Right ventricle myocardium superior (tissue), 1 donor: ENCODE measurements around the gene NOP14. TPM values are rescaled to one million over a fixed set of nuclear protein-coding genes. Genes with fewer than 3 reads are reported as not detected.
A peak's percentile ranks its signal among the peaks of the same experiment; 100 is the strongest.

ENCODE experiments used
- ATAC-seq: fragments of 200-7000 bp; cut with Tn5 transposase; one replicate; pipeline ENCODE4 v1.9.1; 2020; ENCODE audit warnings: mild to moderate bottlenecking; ENCODE audit not compliant: poor library complexity
- DNase-seq: peaks from one replicate; pipeline ENCODE4 v3.0.0-alpha.2; 2020
- intact Hi-C: fragments of 100-400 bp; cut with DNase I; formaldehyde crosslinking; loops from one replicate; pipeline ENCODE4 v1.11.2; 2022
- total RNA-seq: library from RNA; stranded (reverse); fragmentation: NEBNext Ultra II Directional; extraction: Animal tissue kit (Norgen Biotek cat#: 25700); gene quantifications from one replicate; pipeline ENCODE4 v1.2.1, GENCODE V29; 2021
- donor health status: DM: no; HTN: yes; CAD: no; lungs with severe emphysema.

Gene NOP14
- total RNA-seq, 1 donor from 2014 or later = 20.7 TPM

- peak; percentile 90 for ATAC-seq
- intact Hi-C loops = loop anchor here (10.0 kb wide), 1 partner anchor 170 kb away; no protein-coding TSS in a partner anchor
- peak; percentile 97 for DNase-seq
Observed at GRCh38 chr4:2934813-2935761, 28.1 kb downstream of the NOP14 start.

- DNase-seq (peak; percentile 84), ATAC-seq (peak; percentile 28)
- intact Hi-C loops = loop anchor here (10.0 kb wide), 1 partner anchor 169 kb away; no protein-coding TSS in a partner anchor
Observed at GRCh38 chr4:2934077-2934812, 29.0 kb downstream of the NOP14 start.

DNA sequence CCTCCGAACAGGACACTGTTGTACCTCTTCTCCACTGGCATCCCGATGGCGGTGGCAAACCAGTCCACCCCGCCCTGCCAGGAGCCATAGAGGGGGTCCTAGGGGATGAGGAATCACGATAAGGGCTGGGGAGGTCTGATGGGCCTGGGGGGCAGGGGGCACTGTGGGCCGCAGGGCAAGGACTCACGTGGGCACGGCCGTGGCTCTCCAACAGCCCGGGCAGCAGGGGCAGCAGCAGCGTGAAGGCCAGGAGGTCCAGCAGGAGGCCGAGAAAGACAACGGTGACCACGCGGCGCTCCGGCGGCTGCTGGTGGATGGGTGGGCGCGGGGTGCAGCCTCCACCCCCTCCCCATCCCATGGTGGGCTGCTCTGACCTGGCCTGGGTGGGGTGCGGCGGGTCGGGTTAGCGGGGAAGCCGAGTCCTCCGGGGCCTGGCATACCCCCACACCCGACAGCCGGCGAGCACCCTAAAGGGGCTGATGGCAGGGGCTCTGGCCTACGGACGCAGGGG is 29.6 kb downstream of the NOP14 start:
- no peak for ATAC-seq
- intact Hi-C loops = loop anchor here (10.0 kb wide), 1 partner anchor 169 kb away; no protein-coding TSS in a partner anchor
- DNase-seq = peak; percentile 52

DNA sequence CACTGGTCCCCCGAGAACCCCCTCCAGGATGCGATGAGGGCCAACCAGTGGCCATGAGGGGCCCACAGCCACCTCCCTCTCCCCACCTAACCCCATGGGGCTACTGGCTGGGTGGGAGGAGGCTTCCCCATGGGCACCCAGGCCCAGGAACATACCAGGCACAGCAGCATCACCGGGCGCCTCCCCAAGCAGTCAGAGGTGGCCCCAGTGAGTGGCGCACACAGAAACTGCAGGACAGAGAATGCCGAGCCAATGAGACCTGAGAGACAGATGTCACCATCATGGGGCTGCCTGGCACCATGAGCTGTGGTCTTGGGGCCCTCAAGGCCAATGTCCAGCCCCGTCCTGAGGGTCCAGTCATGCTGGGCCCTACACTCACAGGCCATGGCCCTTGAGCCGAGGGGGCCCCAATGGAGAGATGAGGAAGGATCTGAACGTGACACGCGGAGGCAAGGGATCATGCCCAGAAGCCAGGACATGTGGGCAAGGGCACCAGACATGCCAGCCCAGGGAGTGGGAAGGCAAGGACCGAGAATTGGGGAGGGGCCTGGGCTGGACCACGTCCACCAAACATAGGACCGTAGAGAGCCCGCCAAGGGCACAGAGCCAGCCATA is 30.1 kb downstream of the NOP14 start:
- DNase-seq = peak; percentile 51
- no peak for ATAC-seq
- intact Hi-C loops = loop anchor here (10.0 kb wide), 1 partner anchor 168 kb away; no protein-coding TSS in a partner anchor

GRCh38 chr4:2932321-2932950 is 30.8 kb downstream of the NOP14 start:
- no peak for ATAC-seq
- intact Hi-C loops = loop anchor here (10.0 kb wide), 1 partner anchor 168 kb away; no protein-coding TSS in a partner anchor

DNA sequence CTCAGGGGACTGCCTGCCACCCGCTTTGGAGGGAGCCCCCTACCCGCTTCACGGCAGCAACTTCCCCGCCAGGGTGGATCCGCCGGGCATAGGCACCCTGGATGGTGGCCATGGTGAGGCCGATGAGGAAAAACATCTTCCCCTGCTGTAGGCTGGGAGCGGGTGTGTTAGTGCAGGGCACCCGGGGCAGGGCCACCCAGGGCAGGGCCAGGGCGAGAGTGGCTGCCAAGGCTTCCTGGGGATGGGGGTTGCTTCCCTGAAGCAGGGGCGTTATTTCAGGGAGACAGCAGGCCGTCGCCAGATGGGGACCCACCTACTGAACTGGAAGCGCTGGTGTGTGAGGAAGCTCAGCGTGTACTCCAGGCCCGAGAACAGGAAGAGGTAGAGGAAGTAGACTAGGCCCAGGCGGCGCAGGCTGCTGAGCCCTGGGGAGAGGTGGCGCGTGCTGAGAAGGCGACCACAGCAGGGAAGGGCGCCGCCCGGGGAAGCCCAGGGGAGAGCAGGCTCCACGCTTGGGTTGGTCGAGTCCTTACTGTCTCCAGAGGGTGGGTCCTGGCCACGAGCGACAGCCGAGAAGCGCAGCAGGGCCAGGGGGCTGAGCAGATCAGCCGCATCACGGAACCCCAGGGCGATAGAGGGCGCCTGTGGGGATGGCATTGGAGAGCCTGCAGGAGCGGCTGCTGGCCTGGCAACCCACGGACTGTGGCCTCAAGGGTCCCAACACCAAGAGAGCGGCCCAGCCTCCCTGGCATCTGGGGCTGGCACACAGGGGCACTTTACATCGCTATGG is 31.5 kb downstream of the NOP14 start:
- intact Hi-C loops = loop anchor here (10.0 kb wide), 1 partner anchor 167 kb away; no protein-coding TSS in a partner anchor
- peak; percentile 21 for ATAC-seq

More at GRCh38 chr4:2932321-2932950, 30.8 kb downstream of the NOP14 start:
- DNase-seq = no peak

DNA sequence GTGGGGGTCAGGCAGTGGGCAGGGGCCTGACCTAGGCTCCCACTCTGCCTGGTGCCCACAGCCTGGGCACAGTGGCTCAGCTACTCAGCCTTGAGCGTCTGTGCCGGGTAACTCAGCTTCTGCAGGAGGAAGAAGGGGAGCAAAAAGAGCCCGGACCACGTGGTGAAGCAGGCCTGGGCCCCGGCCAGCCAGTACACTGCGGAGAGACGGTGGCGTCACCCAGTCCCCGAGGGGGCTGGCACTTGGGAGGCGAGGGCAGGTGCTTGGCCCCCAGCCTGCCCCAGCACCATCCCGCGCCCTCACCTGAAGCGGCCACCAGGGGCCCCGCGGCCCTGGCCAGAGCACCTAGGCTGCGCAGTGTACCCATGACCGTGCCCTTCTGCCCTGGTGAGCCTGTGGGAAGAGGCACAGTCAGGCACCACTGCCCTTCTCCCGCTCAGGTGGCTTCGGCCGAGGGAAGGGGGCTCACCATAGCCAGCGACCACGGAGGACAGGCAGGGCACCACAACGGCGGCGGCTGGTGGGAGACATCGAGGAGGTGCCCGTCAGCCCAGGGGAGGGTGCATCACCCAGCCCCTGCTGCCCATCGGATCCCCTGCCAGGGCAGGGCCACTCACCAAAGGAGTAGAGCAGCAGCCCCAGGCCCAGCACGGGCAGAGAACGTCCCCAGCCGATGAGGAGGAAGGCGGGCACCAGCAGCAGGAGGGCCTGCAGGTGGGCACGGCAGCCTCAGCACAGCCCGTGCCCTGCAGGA is 32.3 kb downstream of the NOP14 start:
- intact Hi-C loops = loop anchor here (10.0 kb wide), 1 partner anchor 166 kb away; no protein-coding TSS in a partner anchor
- no peak for ATAC-seq
- peak; percentile 59 for DNase-seq

More for the DNA sequence above, 31.5 kb downstream of the NOP14 start:
- DNase-seq = peak; percentile 88

GRCh38 chr4:2930135-2930757 is 33.0 kb downstream of the NOP14 start:
- intact Hi-C loops = loop anchor here (10.0 kb wide), 1 partner anchor 165 kb away; no protein-coding TSS in a partner anchor
- DNase-seq = no peak
- ATAC-seq = no peak

DNA sequence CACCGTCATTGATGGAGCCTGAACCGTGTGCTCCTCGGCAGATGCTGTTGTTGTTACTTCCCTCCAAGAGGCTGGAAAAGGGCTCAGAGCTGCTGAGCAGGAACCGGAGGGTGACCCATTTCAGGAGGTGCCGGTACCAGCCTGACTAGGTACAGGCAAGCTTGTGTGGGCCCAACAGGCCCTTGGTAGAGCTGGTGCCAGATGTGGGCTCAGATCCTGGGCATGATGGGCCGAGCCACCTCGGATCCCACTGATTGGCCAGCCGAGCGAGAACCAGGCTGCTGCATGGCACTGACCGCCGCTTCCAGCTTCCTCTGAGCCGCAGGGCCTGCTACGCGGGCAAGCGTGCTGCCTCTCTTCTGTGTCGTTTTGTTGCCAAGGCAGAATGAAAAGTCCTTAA is 33.7 kb downstream of the NOP14 start:
- ATAC-seq (no peak), DNase-seq (no peak)
- intact Hi-C loops = no loop called here

DNA sequence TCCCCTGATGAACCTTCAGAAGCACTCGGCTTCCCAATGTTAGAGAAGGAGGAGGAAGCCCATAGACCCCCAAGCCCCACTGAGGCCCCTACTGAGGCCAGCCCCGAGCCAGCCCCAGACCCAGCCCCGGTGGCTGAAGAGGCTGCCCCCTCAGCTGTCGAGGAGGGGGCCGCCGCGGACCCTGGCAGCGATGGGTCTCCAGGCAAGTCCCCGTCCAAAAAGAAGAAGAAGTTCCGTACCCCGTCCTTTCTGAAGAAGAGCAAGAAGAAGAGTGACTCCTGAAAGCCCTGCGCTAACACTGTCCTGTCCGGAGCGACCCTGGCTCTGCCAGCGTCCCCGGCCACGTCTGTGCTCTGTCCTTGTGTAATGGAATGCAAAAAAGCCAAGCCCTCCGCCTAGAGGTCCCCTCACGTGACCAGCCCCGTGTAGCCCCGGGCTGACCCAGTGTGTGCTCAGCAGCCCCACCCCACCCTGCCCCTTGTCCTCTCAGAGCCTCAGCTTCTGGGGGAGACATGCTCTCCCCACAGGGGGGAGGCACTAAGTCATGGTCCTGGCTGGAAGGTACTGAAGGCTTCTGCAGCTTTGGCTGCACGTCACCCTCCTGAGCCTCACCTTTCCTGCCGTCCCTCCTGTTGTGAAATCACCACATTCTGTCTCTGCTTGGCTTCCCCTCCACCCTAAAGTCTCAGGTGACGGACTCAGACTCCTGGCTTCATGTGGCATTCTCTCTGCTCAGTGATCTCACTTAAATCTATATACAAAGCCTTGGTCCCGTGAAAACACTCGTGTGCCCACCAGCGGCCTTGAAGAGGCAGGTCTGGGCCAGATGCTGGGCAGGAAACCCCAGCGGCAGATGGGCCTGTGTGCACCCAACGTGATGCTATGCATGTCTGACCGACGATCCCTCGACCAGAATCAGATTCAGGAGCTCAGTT is 34.7 kb downstream of the NOP14 start:
- intact Hi-C loops = no loop called here
- no peak for ATAC-seq

GRCh38 chr4:2927696-2928075 is 35.5 kb downstream of the NOP14 start:
- intact Hi-C loops = no loop called here
- no peak for ATAC-seq
- no peak for DNase-seq

More for the DNA sequence above, 34.7 kb downstream of the NOP14 start:
- DNase-seq = no peak

DNA sequence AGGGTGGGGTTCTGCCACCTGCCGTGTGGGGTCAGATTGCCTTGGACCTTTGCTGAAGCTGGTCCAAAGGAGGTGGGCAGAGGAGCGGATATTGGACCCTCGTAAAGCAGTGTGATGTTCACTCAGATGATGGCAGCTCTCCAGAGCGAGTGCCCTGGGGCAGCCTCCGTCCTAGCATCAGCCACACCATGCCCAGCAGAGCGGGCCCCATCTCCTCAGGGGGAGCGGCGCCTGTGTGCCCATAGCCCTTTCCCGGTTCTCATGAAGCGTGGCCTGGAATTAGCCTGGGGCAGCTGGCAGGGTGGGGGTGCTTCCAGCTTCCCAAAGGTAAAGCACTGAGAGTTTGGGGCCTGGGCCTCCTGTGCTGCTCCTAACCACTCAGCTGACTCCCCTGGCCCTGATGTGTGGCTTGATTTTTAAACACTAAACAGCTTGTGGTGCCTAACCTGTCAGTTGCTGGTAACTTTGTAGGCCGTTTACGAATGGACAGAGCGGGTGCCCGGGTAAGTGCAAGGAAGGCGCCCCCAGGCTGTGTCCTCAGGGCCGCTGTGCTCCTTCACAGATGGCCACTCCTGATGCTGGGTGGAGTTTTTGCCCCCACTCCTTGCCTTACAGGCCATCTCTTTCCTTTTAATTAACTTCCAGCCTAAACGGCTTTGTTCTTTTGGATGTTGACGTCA is 36.0 kb downstream of the NOP14 start:
- intact Hi-C loops = no loop called here
- DNase-seq = no peak
- no peak for ATAC-seq

GRCh38 chr4:2925931-2926860 is 37.0 kb downstream of the NOP14 start:
- intact Hi-C loops = no loop called here
- no peak for ATAC-seq
- peak; percentile 35 for DNase-seq

DNA sequence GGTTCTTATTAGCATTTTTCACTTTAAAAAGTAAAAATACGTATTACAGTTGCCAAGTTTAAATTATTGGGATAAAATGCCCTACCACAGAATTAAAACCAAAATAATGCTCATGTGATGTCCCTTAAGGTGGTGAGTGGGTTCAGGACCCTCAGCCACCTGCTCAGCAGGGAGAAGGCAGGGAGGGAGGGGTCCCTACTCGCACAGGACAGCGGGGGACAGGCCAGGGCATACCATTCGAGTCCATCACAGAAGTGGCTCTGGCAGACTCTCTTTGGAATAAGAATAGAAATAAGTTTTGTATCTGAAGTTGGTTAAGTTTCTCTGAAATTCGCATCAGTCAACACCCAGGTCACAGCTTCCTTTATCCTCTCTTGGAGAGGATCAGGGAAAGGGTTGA is 37.7 kb downstream of the NOP14 start:
- DNase-seq (no peak), ATAC-seq (no peak)
- intact Hi-C loops = no loop called here
